HG02885 (cell line): ENCODE measurements around the gene P2RY14.

ENCODE experiments used
- ATAC-seq: cut with Tn5 transposase; IDR thresholded peaks from one replicate; pipeline ENCODE4 v1.9.1; 2021; ENCODE audit warnings: mild to moderate bottlenecking; ENCODE audit not compliant: unreplicated experiment, poor library complexity

Gene P2RY14

DNA sequence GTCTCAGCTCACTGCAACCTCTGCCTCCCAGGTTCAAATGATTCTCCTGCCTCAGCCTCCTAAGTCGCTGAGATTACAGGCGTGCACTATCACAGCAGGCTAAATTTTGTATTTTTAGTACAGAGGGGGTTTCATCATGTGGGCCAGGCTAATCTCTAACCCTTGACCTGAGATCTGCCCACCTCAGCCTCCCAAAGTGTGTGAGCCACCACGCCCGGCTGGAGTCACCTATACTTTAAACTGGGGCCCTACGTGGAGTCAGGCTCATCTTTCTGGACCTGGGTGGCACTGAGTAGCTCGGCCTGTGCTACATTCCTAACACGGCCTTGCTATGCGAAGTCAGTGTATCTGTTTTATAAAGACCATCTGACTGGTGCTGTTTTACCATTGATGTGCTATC, 81.1 kb downstream of the P2RY14 start:
- no peak for ATAC-seq

DNA sequence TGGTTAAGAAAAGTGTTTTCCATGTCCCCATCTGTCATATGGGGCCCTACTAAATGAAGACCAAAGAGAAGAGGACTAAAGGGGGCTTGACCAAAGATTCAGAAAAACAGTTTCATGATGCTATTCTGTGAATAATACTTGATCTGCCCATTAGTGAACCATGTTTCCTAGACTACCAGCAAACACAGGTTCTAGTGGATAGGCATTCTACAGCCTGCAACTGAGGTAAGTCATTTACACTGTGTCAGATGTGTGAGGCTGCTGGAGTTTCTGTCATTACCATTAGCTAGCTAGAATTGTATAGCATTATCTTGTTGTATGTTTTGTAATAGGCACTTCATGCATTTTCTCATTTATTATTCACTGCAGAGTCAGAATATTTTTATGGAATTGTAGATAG, 81.9 kb downstream of the P2RY14 start:
- ATAC-seq: no peak

DNA sequence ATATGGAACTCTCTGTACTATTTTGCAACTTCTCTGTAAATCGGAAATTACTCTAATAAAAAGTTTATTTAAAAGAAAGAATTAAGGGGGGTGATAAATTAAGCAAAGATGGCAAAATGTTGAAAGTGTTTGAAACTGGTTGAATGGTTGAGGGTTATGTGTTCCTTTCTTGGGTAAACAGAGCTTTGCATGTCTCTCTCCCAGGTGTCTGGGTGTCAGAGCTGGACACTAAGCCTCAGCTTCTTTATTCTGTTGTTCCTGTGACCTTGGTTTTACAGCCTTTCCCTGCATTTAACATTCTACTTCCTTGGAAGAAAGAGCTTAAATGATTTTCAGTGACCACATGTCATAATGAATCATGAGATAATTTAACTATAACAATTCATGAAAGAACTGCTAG, 82.5 kb downstream of the P2RY14 start:
- no peak for ATAC-seq

DNA sequence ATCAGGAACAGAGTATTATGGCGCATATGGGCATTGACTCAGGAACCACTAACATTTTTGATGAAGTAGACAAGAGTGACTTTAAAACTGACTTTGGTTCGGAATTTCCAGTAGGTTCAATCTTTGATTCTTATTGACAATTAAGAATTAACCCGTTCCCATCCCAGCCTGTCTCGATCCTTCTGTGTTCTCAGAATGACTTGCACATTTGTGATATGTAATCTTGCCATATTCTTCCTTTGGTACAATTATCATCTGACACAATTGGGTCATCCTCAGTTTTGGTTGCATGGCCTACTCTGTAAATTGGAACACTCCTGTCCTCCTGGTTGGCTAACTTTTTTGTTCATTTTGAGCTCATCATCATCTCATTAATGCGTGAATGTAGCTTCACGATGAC, 85.8 kb downstream of the P2RY14 start:
- ATAC-seq: no peak

DNA sequence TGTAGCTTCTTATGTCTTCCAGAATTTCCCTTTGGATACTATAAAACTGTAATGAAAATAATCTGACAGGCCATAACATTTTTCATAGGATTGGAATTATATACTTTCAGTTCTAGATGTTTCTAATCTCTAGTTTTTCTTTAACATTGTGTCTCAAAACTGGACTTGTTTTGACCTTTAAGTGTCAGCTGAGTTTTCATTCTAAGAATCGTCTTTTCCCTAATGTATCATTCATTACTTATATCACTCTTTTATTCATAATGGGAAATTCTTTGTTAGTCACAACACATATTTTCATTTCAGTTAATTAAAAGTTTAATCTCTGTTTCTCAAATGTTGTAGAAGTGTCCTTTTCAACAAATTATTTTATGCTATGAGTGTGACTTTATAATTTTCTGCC, 87.2 kb downstream of the P2RY14 start:
- ATAC-seq: no peak

DNA sequence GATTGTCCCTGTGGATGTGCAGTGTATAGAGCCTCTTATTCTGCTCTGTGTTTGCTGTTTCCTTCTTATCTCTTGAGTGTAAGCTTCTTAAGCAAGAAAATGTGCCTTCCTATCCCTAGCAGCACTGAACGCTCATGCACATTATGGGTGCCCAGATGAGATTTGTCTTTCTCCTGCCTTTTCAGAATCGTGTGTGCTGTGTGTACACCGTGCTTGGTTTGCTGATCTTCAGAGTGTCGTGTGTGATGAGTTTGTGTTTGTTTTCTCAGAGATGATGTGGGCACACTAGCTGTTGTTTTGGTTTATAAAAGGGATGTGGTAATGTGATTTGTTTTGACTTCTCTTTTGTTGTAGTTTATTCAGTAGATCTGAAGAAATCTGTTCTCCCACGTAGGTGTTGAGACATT, 95.1 kb downstream of the P2RY14 start:
- no peak for ATAC-seq

DNA sequence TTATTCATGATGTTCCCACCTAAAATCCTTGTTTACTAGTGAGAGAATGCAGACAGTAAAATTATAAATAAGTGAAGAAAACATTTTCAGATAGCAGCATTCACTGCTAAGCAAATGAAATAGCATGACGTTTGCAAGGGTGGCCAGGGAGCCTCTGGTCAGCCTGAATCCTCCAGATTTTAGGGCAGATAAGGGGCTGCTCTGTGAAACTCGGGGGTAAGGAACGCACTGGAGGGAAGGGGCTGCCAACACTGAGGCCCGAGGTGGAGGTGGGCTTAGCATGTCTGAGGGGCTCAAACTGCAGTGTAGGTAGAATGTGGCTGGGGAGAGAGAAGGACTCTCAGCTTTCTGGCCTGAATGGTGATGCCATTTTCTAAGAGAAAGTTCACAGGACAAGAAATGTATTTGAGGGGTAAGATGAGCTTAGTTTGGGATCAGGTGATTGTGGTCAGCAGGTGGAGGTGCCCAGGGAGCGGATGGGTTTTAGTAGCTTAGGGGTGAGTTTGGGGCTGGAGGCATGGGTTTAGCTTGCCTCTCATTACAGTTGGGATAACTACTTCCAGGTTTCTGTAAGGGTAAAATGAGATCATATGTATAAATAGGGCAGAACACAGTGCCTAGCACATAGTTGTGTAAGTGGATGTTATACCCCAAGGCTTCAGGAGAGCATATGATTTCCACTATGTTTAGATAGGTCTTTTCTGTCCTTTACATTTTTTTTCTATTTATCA, 95.8 kb downstream of the P2RY14 start:
- ATAC-seq: no peak

DNA sequence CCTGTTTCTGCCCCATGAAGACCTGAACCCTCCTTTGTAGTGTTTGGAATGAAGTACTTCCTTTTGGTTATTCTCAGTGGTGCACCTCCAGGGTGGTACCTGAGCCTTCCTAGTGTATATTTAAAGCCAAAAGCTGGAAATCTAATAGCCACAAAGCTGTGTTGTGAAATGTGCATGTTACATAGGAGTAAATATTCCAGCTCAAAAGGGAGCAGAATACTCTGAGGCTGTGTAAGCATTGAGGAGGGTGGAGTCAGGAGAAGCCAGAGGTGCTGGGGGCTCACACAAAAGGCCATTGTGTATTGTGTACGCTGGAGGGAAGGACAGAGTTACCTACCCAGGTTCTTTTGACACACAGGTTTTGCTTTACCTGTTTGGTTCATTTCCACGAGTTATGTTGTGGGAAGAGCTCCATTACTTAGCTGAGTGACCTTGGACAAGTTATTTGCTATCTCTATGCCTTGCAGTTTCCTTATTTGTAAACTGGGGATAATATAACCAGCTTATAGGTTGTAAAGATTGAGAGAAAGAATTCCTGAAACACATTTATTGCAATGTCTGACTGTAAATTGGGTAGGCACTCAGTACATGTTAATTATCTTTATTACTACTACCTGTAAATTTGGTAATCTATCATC, 100.0 kb downstream of the P2RY14 start:
- no peak for ATAC-seq

DNA sequence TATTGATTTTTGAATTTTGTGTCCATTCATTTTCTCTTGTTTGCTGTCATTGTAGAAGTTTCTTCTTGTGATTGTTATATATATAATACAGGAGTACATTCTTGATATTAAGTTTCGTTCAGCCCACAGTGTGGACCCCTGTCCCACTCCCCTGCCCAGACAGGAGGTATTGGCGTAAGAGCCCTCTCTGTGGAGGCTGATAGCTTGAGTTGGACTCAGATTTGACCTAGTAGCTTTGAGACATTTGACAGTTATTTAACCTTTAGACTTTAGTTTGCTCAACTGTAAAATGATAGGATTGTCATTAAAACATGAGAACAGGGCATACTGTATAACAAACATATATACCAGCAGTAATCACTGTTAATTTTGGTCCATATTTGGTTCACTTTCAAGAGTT, 102.4 kb downstream of the P2RY14 start:
- no peak for ATAC-seq

DNA sequence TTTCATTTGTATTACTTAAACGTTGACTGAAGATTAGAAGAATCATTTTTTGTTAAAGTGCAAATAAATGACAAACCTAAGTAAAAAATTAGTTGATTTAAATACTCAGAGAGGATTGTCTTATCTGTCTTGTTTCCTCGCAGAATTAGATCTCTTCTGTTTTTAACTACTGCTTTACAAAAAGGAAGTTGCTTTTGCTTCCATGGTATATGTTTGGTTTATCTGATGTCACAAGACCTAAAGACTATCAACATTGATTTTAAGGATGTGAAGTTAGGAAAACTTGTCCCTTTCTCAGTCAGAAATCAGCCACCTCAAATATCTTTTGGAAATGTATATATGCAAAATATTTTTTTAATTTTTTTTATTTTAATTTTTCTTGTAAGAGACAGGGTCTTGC, 104.0 kb downstream of the P2RY14 start:
- ATAC-seq: no peak

DNA sequence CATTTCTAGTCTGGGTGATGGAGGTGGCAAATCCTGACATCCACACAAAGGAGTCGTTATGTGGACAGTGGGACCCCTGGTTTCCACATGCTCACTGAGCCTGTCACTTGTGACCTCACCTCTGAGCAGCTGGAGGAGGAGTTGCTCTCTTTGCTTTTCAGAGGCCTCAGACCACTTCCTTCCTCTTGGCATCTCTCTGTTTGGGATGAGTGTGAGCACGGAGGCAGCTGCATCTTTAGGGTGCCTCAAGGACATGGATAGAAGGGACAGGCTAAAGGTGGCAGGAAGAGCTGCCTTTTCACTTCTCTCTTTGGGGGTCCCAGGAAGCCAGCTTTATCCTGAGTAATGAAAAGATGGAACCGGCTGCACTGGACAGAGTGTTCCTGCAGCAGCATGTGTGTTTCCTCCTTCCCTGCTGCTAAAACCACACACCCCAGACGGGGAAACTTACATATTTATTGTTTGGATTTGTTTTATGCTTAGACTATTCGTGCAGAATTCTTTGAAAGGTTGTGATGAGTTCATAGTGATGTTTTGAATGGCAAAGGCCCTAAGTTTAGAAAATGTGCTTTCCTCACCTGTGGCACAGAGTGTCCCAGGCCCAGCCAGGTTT, 107.1 kb downstream of the P2RY14 start:
- peak; percentile 68 for ATAC-seq

DNA sequence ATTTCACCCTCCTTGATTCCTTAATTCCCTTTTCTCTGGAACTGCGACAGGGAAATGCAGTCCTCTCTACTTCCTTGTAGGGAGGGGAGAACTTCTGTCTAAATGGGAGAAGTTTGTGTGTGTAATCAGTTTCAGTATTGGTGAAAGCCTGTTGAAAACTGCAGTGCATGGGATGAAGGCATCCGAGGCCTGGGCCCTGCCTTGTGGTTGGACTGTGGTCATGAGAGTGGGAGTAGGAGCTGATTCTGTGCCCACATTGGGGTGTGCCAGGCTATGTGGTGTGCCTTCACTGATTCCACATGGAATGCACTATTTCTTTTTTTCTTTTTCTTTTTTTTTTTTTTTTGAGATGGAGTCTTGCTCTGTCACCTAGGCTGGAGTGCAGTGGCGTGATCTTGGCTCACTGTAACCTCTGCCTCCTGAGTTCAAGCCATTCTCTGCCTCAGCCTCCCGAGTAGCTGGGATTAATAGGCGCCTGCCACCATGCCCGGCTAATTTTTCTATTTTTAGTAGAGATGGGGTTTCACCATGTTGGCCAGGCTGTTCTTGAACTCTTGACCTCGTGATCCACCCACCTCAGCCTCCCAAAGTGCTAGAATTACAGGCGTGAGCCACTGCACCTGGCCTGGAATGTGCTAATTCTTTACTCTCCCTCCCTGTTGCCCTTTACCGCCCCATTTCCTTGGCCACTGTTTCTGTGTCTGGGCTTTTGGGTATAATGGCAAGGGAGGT, 108.2 kb downstream of the P2RY14 start:
- peak; percentile 43 for ATAC-seq

DNA sequence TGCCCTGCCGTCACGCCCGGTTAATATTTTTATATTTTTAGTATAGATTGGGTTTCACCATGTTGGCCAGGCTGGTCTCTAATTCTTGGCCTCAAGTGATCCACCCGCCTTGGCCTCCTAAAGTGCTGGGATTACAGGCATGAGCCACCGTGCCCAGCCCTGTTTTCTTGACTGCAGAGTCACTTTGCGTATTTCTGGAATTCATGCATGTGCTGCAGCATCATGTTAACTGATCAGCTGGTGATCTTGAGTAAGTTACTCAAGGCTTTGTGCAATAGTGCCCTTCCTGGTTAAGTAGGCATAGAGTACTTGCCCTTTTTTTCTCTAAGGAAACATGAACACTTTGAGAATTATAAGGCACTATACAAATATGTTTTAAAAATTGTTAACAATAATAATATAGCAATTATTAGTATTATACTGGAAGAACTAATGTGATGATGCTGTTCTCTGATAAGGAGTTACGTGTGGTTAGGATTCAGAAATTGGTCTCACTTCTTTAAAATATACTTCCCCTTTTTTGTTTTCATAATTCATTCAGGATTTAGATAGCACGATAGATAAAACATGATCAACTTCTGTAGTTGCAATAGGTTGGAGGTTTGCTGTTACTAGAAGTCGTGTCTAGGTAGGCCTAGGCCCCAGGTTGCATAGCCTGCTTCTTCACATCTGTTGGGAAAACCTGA, 108.9 kb downstream of the P2RY14 start:
- peak; percentile 41 for ATAC-seq

DNA sequence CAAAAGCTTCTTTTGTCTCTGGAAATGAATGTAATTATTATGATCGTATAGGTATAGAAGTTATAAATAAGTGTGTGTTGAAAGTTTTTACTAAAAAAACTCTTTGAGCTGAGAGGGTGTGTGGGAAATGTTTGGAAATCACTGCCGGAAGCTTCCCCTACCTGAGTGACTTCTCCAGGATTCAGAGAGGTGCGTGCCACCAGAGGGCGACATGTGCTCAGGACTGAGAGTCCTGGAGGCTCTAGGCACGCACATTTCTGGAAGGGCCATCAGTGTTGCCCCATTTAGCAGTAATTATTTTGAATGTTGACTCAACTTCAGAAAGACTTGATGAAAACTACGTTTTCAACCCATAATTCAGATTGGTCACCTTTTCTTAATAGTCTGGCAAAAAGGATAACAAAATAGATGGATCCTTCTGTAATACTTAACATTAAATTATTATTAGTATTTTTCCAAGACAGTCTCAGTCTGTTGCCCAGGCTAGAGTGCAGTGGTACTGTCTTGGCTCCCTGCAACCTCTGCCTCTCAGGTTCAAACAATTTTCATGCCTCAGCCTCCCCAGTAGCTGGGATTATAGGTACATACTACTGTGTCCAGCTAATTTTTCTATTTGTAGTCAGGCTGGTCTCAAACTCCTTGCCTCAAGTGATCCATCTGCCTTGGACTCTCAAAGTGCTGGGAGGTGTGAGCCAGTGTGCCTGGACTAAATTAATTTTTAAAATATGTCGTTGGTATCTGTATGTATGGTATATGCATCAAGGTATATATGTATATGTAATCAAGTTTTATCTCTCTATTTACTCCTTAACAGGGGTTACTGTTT, 109.9 kb downstream of the P2RY14 start:
- ATAC-seq: peak; percentile 66

DNA sequence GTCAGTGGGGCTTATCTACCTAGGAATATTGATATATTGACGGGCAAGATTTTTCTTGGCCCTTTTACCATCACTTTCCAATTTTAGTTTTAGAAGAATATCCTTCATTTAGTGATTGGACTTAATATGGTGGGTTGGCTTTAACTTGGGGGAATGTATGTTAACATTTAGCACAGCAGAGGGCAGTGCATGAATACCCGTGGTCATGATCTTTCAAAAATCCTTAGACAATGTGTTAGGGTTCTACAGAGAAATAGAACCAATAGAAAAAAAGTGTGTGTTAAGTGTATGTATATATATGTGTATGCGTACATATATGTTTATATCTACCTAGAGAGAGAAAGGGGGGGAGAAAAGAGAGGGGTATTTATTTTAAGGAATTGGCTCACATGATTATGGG, 112.2 kb downstream of the P2RY14 start:
- no peak for ATAC-seq

DNA sequence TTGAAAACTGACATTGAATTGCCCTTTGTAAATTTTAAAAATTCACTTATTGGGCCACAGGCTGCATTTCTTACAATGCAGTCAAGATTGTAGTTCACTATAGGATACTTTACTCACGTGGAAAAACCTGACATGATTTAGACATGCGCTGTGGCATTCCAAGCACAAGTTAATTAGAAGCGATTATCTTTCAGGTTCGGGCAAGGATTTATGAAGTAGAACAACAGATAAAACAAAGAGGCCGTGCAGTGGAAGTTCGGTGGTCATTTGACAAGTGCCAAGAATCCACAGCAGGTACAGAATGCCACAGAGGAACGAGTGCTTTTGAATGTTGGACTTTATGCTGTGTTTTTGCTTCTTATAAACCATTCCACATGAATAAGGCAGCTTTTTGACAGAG, 113.1 kb downstream of the P2RY14 start:
- ATAC-seq: no peak
